WTC11 (cell line): ENCODE measurements around the gene GPD1. TPM values are rescaled to one million over a fixed set of nuclear protein-coding genes. Genes with fewer than 3 reads are reported as not detected.
A peak's percentile ranks its signal among the peaks of the same experiment; 100 is the strongest.
"Not testable (repeated sequence)": the region's sequence is repeated elsewhere in the genome, so short reads cannot be mapped to it uniquely, and the experiment has no call there.

ENCODE experiments used
- ATAC-seq: fragments of 200-7000 bp; cut with Tn5 transposase; 2 replicates; pipeline ENCODE4 v1.10.0; 2021; ENCODE audit warnings: mild to moderate bottlenecking, moderate library complexity
- CTCF ChIA-PET: fragments of 300-600 bp; sonication (Branson Sonifier 250); formaldehyde crosslinking; loops from one replicate; lab custom pipeline; 2021; ENCODE audit warnings: antibody characterized with exemption; lab: Charles Lee
- POLR2A ChIA-PET: fragments of 350-600 bp; sonication (Branson Sonifier 250); formaldehyde crosslinking; loops from one replicate; lab custom pipeline; 2021; ENCODE audit warnings: antibody characterized with exemption; lab: Charles Lee
- DNase-seq: peaks from one replicate; pipeline ENCODE4 v3.0.0; 2021; ENCODE audit warnings: low spot score
- H3K27ac Mint-ChIP-seq: 2 replicates; pipeline ENCODE4 v1.8.0; 2021; ENCODE audit warnings: mixed read lengths
- H3K27me3 Mint-ChIP-seq: 2 replicates; pipeline ENCODE4 v1.8.0; 2021; ENCODE audit warnings: low read depth, mild to moderate bottlenecking, moderate library complexity, mixed read lengths
- H3K36me3 Mint-ChIP-seq: 2 replicates; pipeline ENCODE4 v1.8.0; 2021; ENCODE audit warnings: mixed read lengths
- H3K4me1 Mint-ChIP-seq: 2 replicates; pipeline ENCODE4 v1.8.0; 2022; ENCODE audit warnings: mixed read lengths
- H3K4me3 Mint-ChIP-seq: 2 replicates; pipeline ENCODE4 v1.8.0; 2021; ENCODE audit warnings: mild to moderate bottlenecking, moderate library complexity, mixed read lengths
- H3K9me3 Mint-ChIP-seq: 2 replicates; pipeline ENCODE4 v1.8.0; 2021; ENCODE audit warnings: mixed read lengths
- ATF1 ChIP-seq: sonication (generic); formaldehyde crosslinking; IDR thresholded peaks from 2 replicates; pipeline ENCODE4 v1.8.1; 2023; ENCODE audit warnings: mild to moderate bottlenecking, moderate library complexity, missing genetic modification reagents
- CREM ChIP-seq: sonication (generic); formaldehyde crosslinking; IDR thresholded peaks from 2 replicates; pipeline ENCODE4 v1.8.1; 2022; ENCODE audit warnings: mild to moderate bottlenecking, missing genetic modification reagents, moderate library complexity
- ETV6 ChIP-seq: sonication (generic); formaldehyde crosslinking; IDR thresholded peaks from 2 replicates; pipeline ENCODE4 v1.8.1; 2022; ENCODE audit warnings: mild to moderate bottlenecking, missing genetic modification reagents
- FOXJ3 ChIP-seq: sonication (generic); formaldehyde crosslinking; IDR thresholded peaks from 2 replicates; pipeline ENCODE4 v1.9.0; 2021; ENCODE audit warnings: missing genetic modification reagents, mild to moderate bottlenecking, borderline replicate concordance
- FOXP1 ChIP-seq: sonication (generic); formaldehyde crosslinking; IDR thresholded peaks from 2 replicates; pipeline ENCODE4 v1.8.0; 2022; ENCODE audit warnings: missing genetic modification reagents, mild to moderate bottlenecking, moderate library complexity, borderline replicate concordance
- HMGA2 ChIP-seq: fragments of 250-450 bp; sonication (Bioruptor Pico); IDR thresholded peaks from 2 replicates; pipeline ENCODE4 v1.4.0; 2021; ENCODE audit warnings: mild to moderate bottlenecking, moderate library complexity
- IRF1 ChIP-seq: sonication (generic); formaldehyde crosslinking; IDR thresholded peaks from 2 replicates; pipeline ENCODE4 v1.8.0; 2023; ENCODE audit warnings: missing genetic modification reagents
- MXD4 ChIP-seq: fragments of 250-450 bp; sonication (Bioruptor Pico); IDR thresholded peaks from 2 replicates; pipeline ENCODE4 v1.8.0; 2021; ENCODE audit warnings: mild to moderate bottlenecking, moderate library complexity, borderline replicate concordance
- NFYB ChIP-seq: sonication (generic); formaldehyde crosslinking; conservative IDR thresholded peaks from 2 replicates; pipeline ENCODE4 v1.8.0; 2022; ENCODE audit warnings: low read depth, missing genetic modification reagents
- NR2C2 ChIP-seq: sonication (generic); formaldehyde crosslinking; IDR thresholded peaks from 2 replicates; pipeline ENCODE4 v1.8.0; 2022; ENCODE audit warnings: mild to moderate bottlenecking, missing genetic modification reagents
- RORB ChIP-seq: fragments of 250-450 bp; sonication (Bioruptor Pico); IDR thresholded peaks from 2 replicates; pipeline ENCODE4 v1.9.0; 2021; ENCODE audit warnings: mild to moderate bottlenecking
- SOX15 ChIP-seq: fragments of 250-450 bp; sonication (Bioruptor Pico); IDR thresholded peaks from 2 replicates; pipeline ENCODE4 v1.9.0; 2021; ENCODE audit warnings: mild to moderate bottlenecking
- USF2 ChIP-seq: sonication (generic); formaldehyde crosslinking; IDR thresholded peaks from 2 replicates; pipeline ENCODE4 v1.8.1; 2023; ENCODE audit warnings: mild to moderate bottlenecking, missing genetic modification reagents, moderate library complexity
- ZNF219 ChIP-seq: sonication (generic); formaldehyde crosslinking; IDR thresholded peaks from 2 replicates; pipeline ENCODE4 v1.8.0; 2023; ENCODE audit warnings: missing genetic modification reagents, mild to moderate bottlenecking, borderline replicate concordance
- ZNF532 ChIP-seq: fragments of 250-450 bp; sonication (Bioruptor Pico); IDR thresholded peaks from 2 replicates; pipeline ENCODE4 v1.9.0; 2021; ENCODE audit warnings: mild to moderate bottlenecking, borderline replicate concordance
- ZNF671 ChIP-seq: fragments of 250-450 bp; sonication (Bioruptor Pico); IDR thresholded peaks from 2 replicates; pipeline ENCODE4 v1.8.0; 2021; ENCODE audit warnings: mild to moderate bottlenecking
- total RNA-seq: library from RNA; stranded (reverse); gene quantifications from 3 replicates; pipeline ENCODE4 v1.2.3, GENCODE V29; 2021
- TF ChIP-seq, protein P1 (sequence below): sonication (generic); formaldehyde crosslinking; conservative IDR thresholded peaks from 2 replicates; pipeline ENCODE4 v1.8.1; 2023; ENCODE audit warnings: mild to moderate bottlenecking, low read depth, missing genetic modification reagents, moderate library complexity

Gene GPD1
- total RNA-seq, 1 experiment from 2014 or later, result 0.77 TPM

DNA sequence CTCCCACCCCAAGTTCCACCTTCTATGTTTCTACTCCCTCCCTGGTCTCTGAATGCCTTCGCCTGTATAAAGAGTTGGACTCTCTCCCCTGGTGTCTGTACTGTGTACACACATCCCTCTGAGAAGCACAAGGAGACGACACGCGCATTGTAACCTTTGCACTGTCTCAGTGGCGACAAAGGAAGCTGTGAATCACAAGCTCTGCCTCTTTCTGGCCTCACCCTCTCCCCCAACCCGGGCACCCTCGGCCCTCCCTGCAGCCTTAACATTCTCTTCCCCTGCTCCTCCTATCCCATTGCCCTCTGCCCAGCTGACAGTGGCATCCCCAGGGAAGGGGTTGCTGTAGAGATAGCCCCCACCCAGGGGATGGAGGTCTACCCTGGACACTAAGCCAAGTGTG, 21.2 kb upstream of the GPD1 start:
- H3K27ac Mint-ChIP-seq, result no peak overlapping the region
- H3K4me3 Mint-ChIP-seq, result no peak overlapping the region
- H3K27me3 Mint-ChIP-seq, result peaks cover 32% of the 10 kb centered on the region
- DNase-seq (no peak), ATAC-seq (no peak)
- TF ChIP-seq NFYB (no peak), HMGA2 (CRISPR knock-in tag) (no peak), NR2C2 (CRISPR knock-in tag) (no peak), RORB (CRISPR knock-in tag) (no peak), ZNF532 (no peak)
- H3K4me1 Mint-ChIP-seq, result peaks cover 24% of the 10 kb centered on the region
- CTCF ChIA-PET, result interaction anchor here (1.2 to 1.3 kb wide), 4 partner anchors 12 to 115 kb away, joined by 4 to 5 read pairs (median 4); no protein-coding TSS in a partner anchor
- peaks cover 13% of the 10 kb centered on the region for H3K36me3 Mint-ChIP-seq
- H3K9me3 Mint-ChIP-seq, result no peaks in the 10 kb centered on the region
- POLR2A ChIA-PET, result no interaction called here

- Mint-ChIP-seq H3K36me3 (peaks cover 19% of the 10 kb centered on the region), H3K4me3 (peak overlapping the region; percentile 69)
- CTCF ChIA-PET, result interaction anchor here (1.2 to 1.3 kb wide), 4 partner anchors 13 to 116 kb away, joined by 4 to 5 read pairs (median 4); no protein-coding TSS in a partner anchor
These were observed 20.5 kb upstream of the GPD1 start for GRCh38 chr12:50083301-50083700.

GRCh38 chr12:50084409-50084774, 19.4 kb upstream of the GPD1 start:
- CTCF ChIA-PET, result interaction anchor here (0.6 to 2.6 kb wide), 30 partner anchors 8 to 681 kb away, joined by 3 to 78 read pairs (median 5); partner anchors contain the start of genes CERS5, COX14, GPD1 and TMBIM6
- Mint-ChIP-seq H3K27me3 (peaks cover 32% of the 10 kb centered on the region), H3K36me3 (peaks cover 29% of the 10 kb centered on the region), H3K27ac (peak overlapping the region; percentile 94), H3K4me1 (peaks cover 24% of the 10 kb centered on the region), H3K4me3 (peak overlapping the region; percentile 89)
- not testable (repeated sequence) for H3K9me3 Mint-ChIP-seq, DNase-seq, ATAC-seq
- POLR2A ChIA-PET, result interaction anchor here (0.5 to 1.7 kb wide), 13 partner anchors 14 to 675 kb away, joined by 3 to 14 read pairs (median 4); partner anchors contain the start of genes CERS5, COX14, GPD1 and LIMA1

More at GRCh38 chr12:50083301-50083700, 20.5 kb upstream of the GPD1 start:
- Mint-ChIP-seq H3K27me3 (peaks cover 32% of the 10 kb centered on the region), H3K4me1 (peaks cover 24% of the 10 kb centered on the region), H3K9me3 (no peaks in the 10 kb centered on the region), H3K27ac (peak overlapping the region; percentile 60; the same call in 1 of the 2 replicates)
- POLR2A ChIA-PET, result no interaction called here
- ATAC-seq (no peak), DNase-seq (no peak)
- TF ChIP-seq ZNF219 (no peak), ZNF671 (CRISPR knock-in tag) (no peak), USF2 (CRISPR knock-in tag) (no peak), SOX15 (CRISPR knock-in tag) (no peak), IRF1 (CRISPR knock-in tag) (no peak), FOXP1 (CRISPR knock-in tag) (no peak), MXD4 (CRISPR knock-in tag) (no peak), ETV6 (CRISPR knock-in tag) (no peak), ATF1 (no peak), CREM (CRISPR knock-in tag) (no peak), FOXJ3 (no peak)
- TF ChIP-seq, protein P1, sequence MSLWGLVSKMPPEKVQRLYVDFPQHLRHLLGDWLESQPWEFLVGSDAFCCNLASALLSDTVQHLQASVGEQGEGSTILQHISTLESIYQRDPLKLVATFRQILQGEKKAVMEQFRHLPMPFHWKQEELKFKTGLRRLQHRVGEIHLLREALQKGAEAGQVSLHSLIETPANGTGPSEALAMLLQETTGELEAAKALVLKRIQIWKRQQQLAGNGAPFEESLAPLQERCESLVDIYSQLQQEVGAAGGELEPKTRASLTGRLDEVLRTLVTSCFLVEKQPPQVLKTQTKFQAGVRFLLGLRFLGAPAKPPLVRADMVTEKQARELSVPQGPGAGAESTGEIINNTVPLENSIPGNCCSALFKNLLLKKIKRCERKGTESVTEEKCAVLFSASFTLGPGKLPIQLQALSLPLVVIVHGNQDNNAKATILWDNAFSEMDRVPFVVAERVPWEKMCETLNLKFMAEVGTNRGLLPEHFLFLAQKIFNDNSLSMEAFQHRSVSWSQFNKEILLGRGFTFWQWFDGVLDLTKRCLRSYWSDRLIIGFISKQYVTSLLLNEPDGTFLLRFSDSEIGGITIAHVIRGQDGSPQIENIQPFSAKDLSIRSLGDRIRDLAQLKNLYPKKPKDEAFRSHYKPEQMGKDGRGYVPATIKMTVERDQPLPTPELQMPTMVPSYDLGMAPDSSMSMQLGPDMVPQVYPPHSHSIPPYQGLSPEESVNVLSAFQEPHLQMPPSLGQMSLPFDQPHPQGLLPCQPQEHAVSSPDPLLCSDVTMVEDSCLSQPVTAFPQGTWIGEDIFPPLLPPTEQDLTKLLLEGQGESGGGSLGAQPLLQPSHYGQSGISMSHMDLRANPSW, result no peak
